HG03280 (cell line): ENCODE measurements around the gene MARCHF5.

Experiments used
- ATAC-seq: cut with Tn5 transposase; IDR thresholded peaks from one replicate; pipeline ENCODE4 v1.9.1; 2021; ENCODE audit warnings: mild to moderate bottlenecking, moderate library complexity; ENCODE audit not compliant: unreplicated experiment

MARCHF5 gene

GRCh38 chr10:92290837-92291615 is at the start of gene MARCHF5, which contains the start of gene CPEB3:
MARCHF5 (plus strand) TSS chr10:92291167; CDS start chr10:92291495, 328 bp downstream.
CPEB3 (minus strand) TSS chr10:92291078; CDS start chr10:92240350, 50,728 bp downstream.
- peak; percentile 98 for ATAC-seq

- ATAC-seq = no peak
Observed at GRCh38 chr10:92241501-92241900, 49.5 kb upstream of the MARCHF5 start.

DNA sequence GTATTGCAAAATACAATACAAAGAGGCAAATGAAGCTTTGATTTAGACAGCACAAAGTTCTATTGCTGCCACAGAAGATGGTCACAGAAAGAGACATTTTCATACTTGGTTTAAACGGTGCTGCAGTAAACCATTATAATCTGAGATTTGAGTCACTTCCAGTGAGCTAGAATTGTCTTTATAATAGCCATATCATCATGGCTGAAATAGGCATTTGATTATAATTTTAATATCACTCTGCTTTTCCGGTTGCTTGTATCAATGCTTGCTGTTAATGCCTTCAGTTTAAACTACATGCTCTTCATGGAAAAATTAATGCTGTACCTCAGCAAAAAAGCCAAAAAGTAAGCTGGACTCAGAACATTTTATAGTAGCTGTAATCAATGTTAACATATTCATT is 48.6 kb upstream of the MARCHF5 start:
- ATAC-seq = no peak

GRCh38 chr10:92242910-92243671 is 47.9 kb upstream of the MARCHF5 start:
- no peak for ATAC-seq

GRCh38 chr10:92244796-92245195 is 46.2 kb upstream of the MARCHF5 start:
- no peak for ATAC-seq

DNA sequence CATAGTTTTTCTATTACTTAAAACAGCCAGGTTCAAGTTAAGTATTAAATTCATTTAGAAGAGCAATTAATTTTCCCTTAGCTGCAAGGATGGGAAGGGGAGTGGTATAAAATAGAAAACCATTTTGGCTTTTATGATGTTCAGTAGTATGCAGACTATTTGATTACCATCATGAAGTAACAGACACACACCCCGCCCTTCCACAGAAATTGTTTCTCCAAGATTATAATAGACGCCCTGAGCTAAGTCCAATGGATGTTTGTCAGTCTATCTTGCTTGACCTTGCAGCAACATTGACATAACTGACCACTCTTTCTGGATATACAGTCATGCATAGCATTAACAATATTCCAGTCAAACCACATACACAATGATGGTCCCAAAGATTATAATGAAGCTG is 42.4 kb upstream of the MARCHF5 start:
- no peak for ATAC-seq

DNA sequence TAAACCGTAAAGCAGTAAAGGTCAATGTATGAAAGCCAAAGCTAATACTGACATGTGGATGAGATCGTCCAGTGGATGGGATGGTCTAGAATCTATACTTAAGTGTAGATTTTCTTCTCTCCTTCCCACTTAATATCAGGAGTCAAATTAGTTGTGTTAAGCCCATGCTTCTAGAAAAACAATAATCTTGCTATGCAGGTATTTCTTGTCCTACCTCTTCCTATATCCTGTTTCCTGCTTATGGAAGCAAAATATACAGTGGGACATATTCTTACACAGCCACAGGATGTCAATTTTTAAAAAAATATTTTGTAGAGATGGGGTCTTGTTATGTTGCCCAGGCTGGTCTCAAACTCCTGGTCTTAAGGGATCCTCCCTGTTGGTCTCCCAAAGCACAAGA is 27.6 kb upstream of the MARCHF5 start:
- no peak for ATAC-seq

DNA sequence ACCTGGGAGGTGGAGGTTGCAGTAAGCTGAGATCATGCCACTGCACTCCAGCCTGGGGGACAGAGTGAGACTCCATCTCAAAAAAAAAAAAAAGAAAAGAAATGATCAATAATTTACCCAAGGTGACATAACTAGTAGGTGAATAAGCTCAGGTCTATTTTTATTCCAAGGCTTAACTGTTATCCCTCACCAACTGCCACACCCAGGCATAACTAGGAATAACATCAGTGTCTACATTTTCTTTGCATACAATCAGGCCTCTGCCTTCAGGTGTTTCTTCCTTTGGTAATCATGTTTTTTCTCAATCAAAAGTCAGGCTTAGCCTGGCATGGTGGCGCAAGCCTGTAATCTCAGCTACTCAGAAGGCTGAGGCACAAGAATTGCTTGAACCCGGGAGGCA is 26.7 kb upstream of the MARCHF5 start:
- no peak for ATAC-seq

- peak; percentile 55 for ATAC-seq
Observed at GRCh38 chr10:92265687-92266258, 25.2 kb upstream of the MARCHF5 start.

GRCh38 chr10:92267343-92267742 is 23.6 kb upstream of the MARCHF5 start:
- no peak for ATAC-seq

DNA sequence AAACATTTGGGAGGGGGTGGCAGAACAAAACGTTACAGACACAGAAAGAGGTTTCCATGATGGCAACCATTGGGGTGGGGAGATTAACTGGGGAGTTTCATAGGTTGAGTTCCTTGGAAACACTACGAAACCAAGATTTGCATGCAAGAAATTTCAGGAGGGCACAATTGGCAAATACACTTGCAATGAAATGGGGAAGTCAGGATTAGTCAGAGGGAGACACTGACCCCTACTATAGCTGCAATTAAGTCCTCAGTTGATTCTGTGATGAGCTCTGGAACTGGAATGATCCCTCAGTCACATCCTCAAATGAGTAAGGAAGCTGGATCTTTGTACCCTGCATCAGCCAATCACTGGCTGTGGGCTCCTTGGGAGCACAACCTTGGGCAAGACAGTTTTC is 22.2 kb upstream of the MARCHF5 start:
- ATAC-seq = no peak

GRCh38 chr10:92274071-92274470 is 16.9 kb upstream of the MARCHF5 start:
- ATAC-seq = no peak

GRCh38 chr10:92278996-92279696 is 11.8 kb upstream of the MARCHF5 start:
- no peak for ATAC-seq

- ATAC-seq = no peak
Observed at GRCh38 chr10:92284112-92284704, 6.8 kb upstream of the MARCHF5 start.

DNA sequence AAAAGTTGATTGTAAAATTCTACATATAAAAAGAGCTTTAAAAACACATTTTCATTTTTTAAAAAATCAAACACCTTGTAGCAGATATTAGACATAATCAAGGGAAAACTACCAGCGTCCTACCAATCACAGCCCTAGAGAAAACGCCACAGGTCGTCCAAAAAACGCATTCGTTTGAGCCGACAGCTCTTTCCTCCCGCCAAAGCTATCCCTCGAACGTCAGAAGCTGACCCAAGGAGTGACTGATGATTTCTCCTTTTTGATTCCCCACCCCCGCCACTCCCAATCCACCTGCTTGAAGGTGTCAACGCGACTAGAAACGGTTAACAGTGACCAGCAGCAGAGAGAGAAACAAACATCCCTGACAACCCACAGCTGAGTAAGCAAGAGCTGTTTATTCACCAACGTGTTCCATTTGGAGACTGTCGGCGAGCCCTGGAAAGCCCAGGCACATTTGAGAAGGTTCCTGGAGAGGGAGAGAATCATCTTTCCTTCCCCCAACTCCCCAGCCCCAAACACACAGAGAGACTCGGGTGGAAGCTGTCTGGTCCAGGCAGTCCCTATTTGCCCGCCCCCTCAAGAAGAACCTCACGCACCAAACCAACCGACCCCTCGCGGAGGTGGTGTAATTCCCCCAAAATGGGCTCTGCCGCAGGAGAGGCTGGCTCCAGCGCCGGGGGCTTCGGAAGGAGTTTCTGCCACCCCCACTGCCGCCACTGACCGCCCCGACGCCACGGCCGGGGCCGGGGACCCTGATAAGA is 711 bp upstream of the MARCHF5 start:
- peak; percentile 1 for ATAC-seq

DNA sequence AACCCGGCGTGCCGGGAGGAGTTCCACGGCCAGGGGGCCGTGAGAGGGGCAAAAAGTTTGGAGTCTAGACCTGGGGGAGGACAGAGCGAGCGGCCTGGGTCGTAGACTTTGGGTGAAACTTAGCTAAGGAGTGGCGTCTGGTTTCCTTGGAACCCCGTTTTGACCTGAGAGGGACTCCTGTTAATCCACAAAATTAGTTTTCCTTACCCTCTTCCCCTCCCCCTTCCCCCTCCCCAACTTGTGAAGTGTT is 574 bp downstream of the MARCHF5 start:
- no peak for ATAC-seq

DNA sequence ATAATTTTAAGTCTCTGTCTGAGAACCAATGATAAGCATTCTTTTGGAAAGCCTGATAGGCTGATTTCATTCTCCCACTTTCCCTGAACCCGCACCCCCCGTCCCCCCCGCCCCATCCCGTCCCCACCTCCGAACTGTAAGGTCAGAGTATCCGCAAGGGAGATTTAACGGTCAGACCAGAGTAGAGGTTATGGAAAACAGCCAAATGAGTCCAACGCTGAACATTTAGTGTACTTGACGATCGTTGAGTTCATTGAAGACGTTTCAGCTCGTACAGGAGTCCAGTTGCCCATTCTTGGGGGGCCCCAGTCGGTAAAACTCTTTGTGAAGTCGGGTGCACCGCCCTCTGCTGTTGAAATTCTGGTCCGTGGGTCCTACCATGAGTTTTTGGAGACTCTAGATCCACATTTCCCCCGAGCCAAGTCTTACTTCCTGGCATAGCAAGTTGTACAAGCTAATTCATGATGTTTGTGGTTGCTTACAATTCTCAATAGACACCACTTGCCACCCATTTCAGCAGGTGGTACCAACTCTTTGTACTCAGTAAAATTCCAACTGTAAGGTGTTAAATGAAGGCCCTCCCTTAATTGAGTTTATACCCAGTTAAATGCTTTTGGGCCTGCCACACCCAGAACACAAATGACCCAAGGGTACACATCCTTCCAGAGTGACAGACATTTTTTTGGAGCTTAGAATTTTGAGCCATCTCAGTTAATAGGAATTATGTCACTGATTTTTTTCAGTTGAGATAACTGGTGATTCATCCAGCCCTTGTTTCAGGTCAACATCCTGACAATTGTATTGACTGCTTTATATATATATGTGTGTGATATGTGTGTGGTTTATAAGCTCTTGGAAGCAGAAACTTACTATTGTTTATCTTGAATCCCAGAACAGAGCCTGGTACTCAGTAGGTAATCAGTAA is 1.2 kb downstream of the MARCHF5 start:
- ATAC-seq = peak; percentile 19

DNA sequence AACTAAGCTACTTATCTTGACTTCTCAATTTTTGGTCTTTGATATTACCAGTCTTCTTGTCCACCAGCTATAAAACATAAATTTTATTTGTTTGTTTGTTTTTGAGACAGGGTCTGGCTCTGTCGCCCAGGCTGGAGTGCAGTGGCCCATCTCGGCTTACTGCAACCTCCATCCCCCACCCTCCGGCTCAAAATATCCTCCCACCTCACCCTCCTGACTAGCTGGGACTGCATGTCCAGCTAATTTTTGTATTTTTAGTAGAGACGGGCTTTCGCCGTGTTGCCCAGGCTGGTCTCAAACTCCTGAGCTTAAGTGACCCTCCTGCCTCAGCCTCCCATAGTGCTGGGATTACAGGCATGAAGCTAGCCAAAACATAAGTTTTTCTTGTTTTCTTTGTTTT is 7.5 kb downstream of the MARCHF5 start:
- ATAC-seq = no peak

DNA sequence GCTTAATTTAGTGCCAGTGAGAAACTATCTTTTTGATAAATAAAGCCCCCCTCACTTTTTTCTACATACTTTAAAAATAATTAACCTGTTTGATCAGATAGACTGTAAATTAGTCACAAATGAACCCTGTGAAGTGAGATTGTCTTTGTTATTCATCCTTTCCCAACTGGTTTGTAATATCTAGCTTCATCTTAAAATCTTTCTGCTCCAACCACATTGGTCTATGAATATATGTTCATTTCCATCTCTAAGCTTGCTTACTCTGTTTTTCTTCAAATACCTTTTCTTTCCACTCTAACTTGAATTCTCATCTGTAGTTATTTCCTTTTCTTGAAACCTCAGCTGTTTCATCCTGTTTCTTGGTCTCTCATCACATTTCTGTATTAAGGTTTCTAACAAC is 12.1 kb downstream of the MARCHF5 start:
- ATAC-seq = no peak
